HepG2 (cell line): ENCODE measurements around the gene ATG16L2. TPM values are rescaled to one million over a fixed set of nuclear protein-coding genes. Genes with fewer than 3 reads are reported as not detected.

Source experiments
- CTCF ChIP-seq: sonication (generic); formaldehyde crosslinking; IDR thresholded peaks from 2 replicates; pipeline ENCODE4 v1.5.0; 2020; ENCODE audit warnings: mild to moderate bottlenecking, missing genetic modification reagents, moderate library complexity
- GATAD2A ChIP-seq: IDR thresholded peaks from 2 replicates; pipeline ENCODE4 v1.6.1; 2016
- HMG20B ChIP-seq: conservative IDR thresholded peaks from 2 replicates; pipeline ENCODE4 v1.6.1; 2016; ENCODE audit warnings: missing genetic modification reagents, missing compliant biosample characterization
- IKZF4 ChIP-seq: sonication (generic); formaldehyde crosslinking; IDR thresholded peaks from 2 replicates; pipeline ENCODE4 v1.5.1; 2020; ENCODE audit warnings: borderline replicate concordance, mild to moderate bottlenecking, low read depth, missing genetic modification reagents; ENCODE audit errors: not compliant biosample characterization
- PBX3 ChIP-seq: sonication (generic); formaldehyde crosslinking; IDR thresholded peaks from 2 replicates; pipeline ENCODE4 v1.8.1; 2023; ENCODE audit warnings: missing genetic modification reagents, inconsistent platforms, borderline replicate concordance
- PCBP1 ChIP-seq: fragments of 200-400 bp; formaldehyde crosslinking; IDR thresholded peaks from 2 replicates; pipeline ENCODE4 v1.6.1; 2017; ENCODE audit warnings: mild to moderate bottlenecking, low read depth, low read length, borderline replicate concordance
- SKIL ChIP-seq: sonication (generic); formaldehyde crosslinking; IDR thresholded peaks from 2 replicates; pipeline ENCODE4 v1.8.0; 2022; ENCODE audit warnings: missing genetic modification reagents, mild to moderate bottlenecking, moderate library complexity, borderline replicate concordance
- ZFP36 ChIP-seq: fragments of 150-350 bp; IDR thresholded peaks from 2 replicates; pipeline ENCODE4 v1.6.1; 2018; ENCODE audit warnings: borderline replicate concordance, low read length, low read depth; ENCODE audit not compliant: partially characterized antibody
- ZNF205 ChIP-seq: IDR thresholded peaks from 2 replicates; pipeline ENCODE4 v1.6.1; 2018; ENCODE audit warnings: missing biosample characterization, missing genetic modification reagents
- ZNF333 ChIP-seq: sonication (generic); formaldehyde crosslinking; IDR thresholded peaks from 2 replicates; pipeline ENCODE4 v1.4.0; 2020; ENCODE audit warnings: mild to moderate bottlenecking, missing genetic modification reagents, borderline replicate concordance
- ZNF574 ChIP-seq: sonication (generic); formaldehyde crosslinking; IDR thresholded peaks from 2 replicates; pipeline ENCODE4 v1.4.0; 2020; ENCODE audit warnings: missing genetic modification reagents
- ZNF768 ChIP-seq: sonication (generic); formaldehyde crosslinking; IDR thresholded peaks from 2 replicates; pipeline ENCODE4 v1.4.0; 2020; ENCODE audit warnings: missing genetic modification reagents
- polyA plus RNA-seq, 8 experiments: library from polyadenylated mRNA; depleted of rRNA in 3 of 8; stranded (reverse) in 7 of 8; unstranded in 1 of 8; fragments of >200 nt; fragmentation: Illumina TruSeq in 4 of 8; extraction: Trizol in 4 of 8; gene quantifications; 2 replicates each; pipeline versions ENCODE4 v1.2.1 to v1.2.3, GENCODE V29; 2011 to 2016; ENCODE audit warnings: low read depth in 4 of 8, missing spikeins in 1 of 8, mixed read lengths in 1 of 8; ENCODE audit not compliant: insufficient read depth in 1 of 8
- total RNA-seq, 5 experiments: library from RNA; depleted of rRNA; stranded (reverse); fragments of >200 nt; fragmentation: Illumina TruSeq; extraction: Trizol; gene quantifications; 2 replicates each; pipeline ENCODE4 v1.2.3, GENCODE V29; 2016; ENCODE audit warnings: low read depth in 1 of 5
- TF ChIP-seq, protein P1 (sequence below), 2 experiments: sonication (generic) in 1 of 2; formaldehyde crosslinking in 1 of 2; IDR thresholded peaks; 2 replicates each; pipeline versions ENCODE4 v1.4.0 to v1.6.1; 2016 to 2020; ENCODE audit warnings: borderline replicate concordance in 1 of 2, low read depth in 1 of 2, mild to moderate bottlenecking in 1 of 2, missing genetic modification reagents in 1 of 2

ATG16L2 gene
- total and polyA plus RNA-seq, 2 of the 13 experiments (the other 11 are each of a cell fraction or from before 2014, with no cell fraction given) = 6.2 to 14.8 TPM

DNA sequence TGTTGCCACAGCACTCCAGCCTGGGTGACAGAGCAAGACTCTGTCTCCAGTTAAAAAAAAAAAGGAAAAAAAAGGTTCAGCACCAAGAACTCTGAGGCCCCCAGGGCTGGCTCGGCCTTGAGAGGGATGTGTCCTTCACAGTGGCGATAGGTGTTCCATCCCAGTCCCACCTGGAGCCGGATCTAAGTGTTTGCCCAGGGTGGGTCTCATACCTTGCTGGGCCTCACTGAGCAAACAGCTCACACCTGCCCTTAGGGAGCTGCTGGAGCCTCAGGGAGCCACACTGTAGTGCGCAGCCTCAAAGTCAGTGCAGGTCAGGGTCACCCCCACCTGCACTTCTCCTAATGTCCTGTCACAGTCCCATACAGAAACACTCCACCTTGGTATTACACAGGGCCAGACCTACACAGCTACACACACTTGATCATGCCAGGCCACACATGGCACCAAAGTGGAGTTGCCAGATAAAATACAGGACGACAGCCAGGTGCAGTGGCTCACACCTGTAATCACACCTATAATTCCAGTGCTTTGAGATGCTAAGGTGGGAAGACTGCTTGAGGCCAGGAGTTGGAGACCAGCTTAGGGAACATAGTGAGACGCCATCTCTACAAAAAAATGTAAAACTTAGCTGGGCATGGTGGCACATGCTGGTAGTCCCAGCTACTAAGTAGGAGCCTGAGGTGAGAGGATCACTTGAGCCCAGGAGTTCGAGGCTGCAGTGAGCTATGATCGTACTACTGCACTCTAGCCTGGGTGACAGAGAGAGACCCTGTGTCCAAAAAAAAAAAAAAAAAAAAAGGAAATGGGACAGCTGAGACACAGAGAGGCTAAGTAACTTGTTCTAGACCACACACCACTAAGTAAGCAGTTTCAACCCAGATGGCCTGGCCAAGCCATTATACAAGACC lies 27.7 kb upstream of the ATG16L2 start (continued):
- TF ChIP-seq ZFP36 (no peak), ZNF768 (CRISPR knock-in tag) (no peak), PBX3 (no peak), PCBP1 (no peak), HMG20B (no peak), ZNF205 (CRISPR knock-in tag) (0 out of 2 replicates have a peak, but pooled peaks have one; percentile 31), GATAD2A (peak; percentile 87), ZNF574 (no peak), CTCF (CRISPR knock-in tag) (peak; percentile 26; the same call in 1 of the 2 replicates), IKZF4 (no peak), ZNF333 (0 out of 2 replicates have a peak, but pooled peaks have one; percentile 37), SKIL (CRISPR knock-in tag) (no peak)
- TF ChIP-seq, protein P1, sequence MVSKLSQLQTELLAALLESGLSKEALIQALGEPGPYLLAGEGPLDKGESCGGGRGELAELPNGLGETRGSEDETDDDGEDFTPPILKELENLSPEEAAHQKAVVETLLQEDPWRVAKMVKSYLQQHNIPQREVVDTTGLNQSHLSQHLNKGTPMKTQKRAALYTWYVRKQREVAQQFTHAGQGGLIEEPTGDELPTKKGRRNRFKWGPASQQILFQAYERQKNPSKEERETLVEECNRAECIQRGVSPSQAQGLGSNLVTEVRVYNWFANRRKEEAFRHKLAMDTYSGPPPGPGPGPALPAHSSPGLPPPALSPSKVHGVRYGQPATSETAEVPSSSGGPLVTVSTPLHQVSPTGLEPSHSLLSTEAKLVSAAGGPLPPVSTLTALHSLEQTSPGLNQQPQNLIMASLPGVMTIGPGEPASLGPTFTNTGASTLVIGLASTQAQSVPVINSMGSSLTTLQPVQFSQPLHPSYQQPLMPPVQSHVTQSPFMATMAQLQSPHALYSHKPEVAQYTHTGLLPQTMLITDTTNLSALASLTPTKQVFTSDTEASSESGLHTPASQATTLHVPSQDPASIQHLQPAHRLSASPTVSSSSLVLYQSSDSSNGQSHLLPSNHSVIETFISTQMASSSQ (IDR thresholded peaks at IDR 0.05; ENCODE audit: low read depth) = no peak
- TF ChIP-seq, protein P1 (CRISPR knock-in tag; IDR thresholded peaks at IDR 0.05; ENCODE audit: borderline replicate concordance) = peak; percentile 41; the same call in 1 of the 2 replicates
